GM12878 (cell line): Measurements from ENCODE around the gene CD72. TPM values are rescaled to one million over a fixed set of nuclear protein-coding genes. Genes with fewer than 3 reads are reported as not detected.

Source experiments
- CEBPZ ChIP-seq: fragments of 150-350 bp; IDR thresholded peaks from 2 replicates; pipeline ENCODE4 v1.6.1; 2016; ENCODE audit warnings: low read depth, low read length
- GABPA ChIP-seq: IDR thresholded peaks from 2 replicates; pipeline ENCODE4 v1.6.1; 2014; ENCODE audit warnings: antibody characterized with exemption, low read depth, mild to moderate bottlenecking, inconsistent platforms
- MTA2 ChIP-seq: fragments of 450-650 bp; IDR thresholded peaks from 2 replicates; pipeline ENCODE4 v1.6.1; 2016; ENCODE audit warnings: low read depth, mild to moderate bottlenecking, moderate library complexity
- NFXL1 ChIP-seq: fragments of 450-650 bp; IDR thresholded peaks from 2 replicates; pipeline ENCODE4 v1.6.1; 2017; ENCODE audit warnings: antibody characterized with exemption, mild to moderate bottlenecking, borderline replicate concordance
- NFYB ChIP-seq: IDR thresholded peaks from 2 replicates; pipeline ENCODE4 v1.6.1; 2011; ENCODE audit warnings: low read depth, mild to moderate bottlenecking, low read length, improper control_type of control experiment, moderate library complexity; ENCODE audit not compliant: insufficient read depth
- POLR2AphosphoS5 ChIP-seq: IDR thresholded peaks from 2 replicates; pipeline ENCODE4 v1.6.1; 2011; ENCODE audit warnings: mild to moderate bottlenecking, low read length, inconsistent platforms
- WRNIP1 ChIP-seq: IDR thresholded peaks from 2 replicates; pipeline ENCODE4 v1.6.1; 2011; ENCODE audit warnings: low read depth, low read length, improper control_type of control experiment, borderline replicate concordance
- ZBTB40 ChIP-seq: fragments of 450-650 bp; IDR thresholded peaks from 2 replicates; pipeline ENCODE4 v1.6.1; 2016; ENCODE audit warnings: mild to moderate bottlenecking, moderate library complexity, borderline replicate concordance
- ZNF217 ChIP-seq: fragments of 450-650 bp; IDR thresholded peaks from 2 replicates; pipeline ENCODE4 v1.6.1; 2017; ENCODE audit warnings: antibody characterized with exemption, mild to moderate bottlenecking
- ZNF622 ChIP-seq: fragments of 450-650 bp; IDR thresholded peaks from 2 replicates; pipeline ENCODE4 v1.6.1; 2017; ENCODE audit warnings: mild to moderate bottlenecking, inconsistent platforms
- polyA plus RNA-seq, 11 experiments: library from polyadenylated mRNA; depleted of rRNA in 4 of 11; unstranded in 6 of 11; stranded (reverse) in 5 of 11; fragments of >200 nt; fragmentation: Nextera tagmentation in 4 of 11; fragmentation: Illumina TruSeq in 1 of 11; extraction: Ambion mirVana in 4 of 11; extraction: Trizol in 1 of 11; gene quantifications; 1 replicate in 1 of 11; 2 replicates in 10 of 11; pipeline versions ENCODE4 v1.2.1 to v1.2.3, GENCODE V29; 2011 to 2016; ENCODE audit warnings: inconsistent platforms in 2 of 11, missing spikeins in 2 of 11, low read depth in 1 of 11
- total RNA-seq, 4 experiments: library from RNA; depleted of rRNA in 3 of 4; stranded (reverse); fragments of >200 nt in 3 of 4; fragmentation: Illumina TruSeq in 1 of 4; extraction: Trizol in 1 of 4; gene quantifications; 2 replicates each; pipeline versions ENCODE4 v1.2.1 to v1.2.3, GENCODE V29; 2013 to 2021

Gene CD72
- total and polyA plus RNA-seq, 10 of the 15 experiments (the other 5 are each of a cell fraction or from before 2014, with no cell fraction given) = 2.1 to 14.2 (median 4.4) TPM

GRCh38 chr9:35618325-35618727, at the start of gene CD72 (continued):
- TF ChIP-seq MTA2 = no peak
- no peak for TF ChIP-seq NFXL1
- 0 out of 2 replicates have a peak, but pooled peaks have one; percentile 26 for TF ChIP-seq POLR2AphosphoS5
- 0 out of 2 replicates have a peak, but pooled peaks have one; percentile 10 for TF ChIP-seq WRNIP1
- TF ChIP-seq NFYB = no peak
- TF ChIP-seq ZNF217 = no peak
- TF ChIP-seq CEBPZ = no peak
- TF ChIP-seq GABPA = no peak
- TF ChIP-seq ZBTB40 = no peak
- no peak for TF ChIP-seq ZNF622
